Astrocyte (in vitro differentiated cells and primary cell): Measurements from ENCODE around the gene SMIM5.

Experiments used
- CTCF ChIP-seq: IDR thresholded peaks from 2 replicates; pipeline ENCODE4 v1.5.1; 2011; ENCODE audit warnings: low read depth, mild to moderate bottlenecking, inconsistent platforms, low read length, moderate library complexity; ENCODE audit not compliant: insufficient read depth
- EZH2 ChIP-seq: IDR thresholded peaks from 2 replicates; pipeline ENCODE4 v1.6.1; 2012; ENCODE audit warnings: mild to moderate bottlenecking, low read length, inconsistent platforms; ENCODE audit not compliant: insufficient read depth

- TF ChIP-seq CTCF = no peak
- no peak for TF ChIP-seq EZH2
These were observed 48.1 kb downstream of the SMIM5 start for GRCh38 chr17:75681289-75681688.
